GM12892 (cell line): Measurements from ENCODE around the gene CD109.

Experiments
- POLR2A ChIP-seq: IDR thresholded peaks from 2 replicates; pipeline ENCODE4 v1.6.1; 2011; ENCODE audit warnings: low read depth, low read length, control low read depth
- POLR2AphosphoS5 ChIP-seq: IDR thresholded peaks from 2 replicates; pipeline ENCODE4 v1.6.1; 2011; ENCODE audit warnings: low read depth, low read length, control low read depth
- TAF1 ChIP-seq: IDR thresholded peaks from 2 replicates; pipeline ENCODE4 v1.6.1; 2011; ENCODE audit warnings: low read depth, mild to moderate bottlenecking, control low read depth, low read length, borderline replicate concordance

- TF ChIP-seq TAF1 (no peak), POLR2A (no peak), POLR2AphosphoS5 (no peak)
Observed at GRCh38 chr6:73743556-73743955, 47.6 kb downstream of the CD109 start.
